GM18498 (cell line): ENCODE measurements around the gene S100P.
"Not testable (repeated sequence)": the region's sequence is repeated elsewhere in the genome, so short reads cannot be mapped to it uniquely, and the experiment has no call there.

Experiments
- ATAC-seq: cut with Tn5 transposase; IDR thresholded peaks from one replicate; pipeline ENCODE4 v1.9.1; 2021; ENCODE audit warnings: mild to moderate bottlenecking, moderate library complexity; ENCODE audit not compliant: unreplicated experiment

The S100P gene

DNA sequence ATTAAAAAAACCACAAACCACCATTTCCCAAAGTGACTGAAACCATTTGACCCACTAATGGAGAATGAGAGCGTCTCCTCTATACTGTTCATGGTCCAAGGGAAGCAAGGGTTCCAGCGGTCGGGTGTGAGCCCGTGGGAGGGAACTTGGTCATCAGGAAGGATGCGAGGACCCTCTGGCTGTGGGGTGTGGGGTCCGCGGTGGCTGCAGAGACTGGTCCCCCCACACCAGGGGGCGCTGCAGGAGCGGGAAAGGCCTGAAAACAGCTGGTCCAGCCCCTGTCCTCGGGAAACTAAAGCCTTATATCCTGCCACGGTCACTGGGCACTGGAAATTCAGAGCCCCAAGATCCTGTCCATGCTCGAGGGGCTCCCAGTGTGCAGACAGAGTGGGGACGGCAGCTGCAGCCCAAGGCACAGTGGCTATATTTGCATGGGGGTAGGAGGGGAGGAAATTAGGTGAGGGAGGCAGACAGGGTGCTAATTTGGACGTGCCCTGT is 26.6 kb downstream of the S100P start:
- peak; percentile 25 for ATAC-seq

DNA sequence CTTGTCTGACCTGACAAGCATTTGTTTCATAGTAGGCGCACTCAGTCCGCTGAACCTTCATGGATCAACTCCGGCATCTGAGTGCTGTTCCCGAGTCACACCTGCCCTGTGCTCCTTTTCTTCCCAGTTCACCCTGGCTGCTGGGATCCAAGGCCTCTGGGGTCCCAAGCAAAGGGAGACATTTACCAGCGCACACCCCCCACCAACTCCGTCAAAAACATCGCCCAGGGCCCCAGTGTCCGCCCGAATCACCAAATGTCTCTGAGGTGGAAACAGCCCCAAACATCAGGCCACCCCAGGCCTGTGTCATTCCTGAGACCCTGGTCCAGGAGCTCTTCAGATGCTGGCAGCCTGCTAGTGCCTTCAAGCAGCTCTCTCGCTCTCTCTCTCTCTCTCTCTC is 27.4 kb downstream of the S100P start:
- no peak for ATAC-seq

DNA sequence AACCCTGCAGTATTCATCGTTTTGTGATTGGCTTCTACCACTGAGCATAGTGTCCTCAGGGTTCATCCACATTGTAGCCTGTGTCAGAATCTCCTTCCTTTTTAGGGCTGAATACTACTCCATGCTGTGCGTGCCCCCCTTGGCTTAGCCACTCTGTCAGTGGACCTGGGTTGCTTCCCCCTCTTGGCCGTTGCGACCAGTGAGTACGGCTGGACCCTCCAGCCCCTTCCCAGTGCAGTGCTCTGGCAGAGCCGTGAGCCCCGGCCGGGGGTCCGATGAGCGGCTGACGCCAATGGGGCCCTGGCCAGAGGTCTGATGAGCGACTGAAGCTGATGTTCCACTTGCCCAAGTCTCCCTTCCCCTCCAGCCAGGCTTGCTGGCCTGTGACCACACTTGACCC is 29.2 kb downstream of the S100P start:
- ATAC-seq, result no peak

DNA sequence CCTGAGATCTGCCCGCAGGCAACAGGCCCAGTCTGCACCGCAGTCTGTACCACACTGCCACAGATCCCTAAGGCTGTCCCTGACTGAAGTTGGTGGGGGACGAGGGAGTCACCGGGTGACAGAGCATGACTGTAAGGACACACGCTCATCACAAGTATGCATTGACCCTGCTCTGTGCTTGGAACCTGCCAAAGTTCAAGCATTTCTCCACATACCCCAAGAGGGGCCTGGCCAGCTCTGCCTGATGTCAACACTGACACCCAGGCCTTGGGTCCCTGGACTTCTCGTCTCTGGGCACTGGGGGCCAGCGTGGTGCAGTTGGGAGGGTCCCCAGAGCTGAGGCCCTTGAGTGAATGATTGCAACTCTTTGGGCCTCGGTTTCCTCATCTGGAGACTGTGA is 30.2 kb downstream of the S100P start:
- ATAC-seq, result no peak

DNA sequence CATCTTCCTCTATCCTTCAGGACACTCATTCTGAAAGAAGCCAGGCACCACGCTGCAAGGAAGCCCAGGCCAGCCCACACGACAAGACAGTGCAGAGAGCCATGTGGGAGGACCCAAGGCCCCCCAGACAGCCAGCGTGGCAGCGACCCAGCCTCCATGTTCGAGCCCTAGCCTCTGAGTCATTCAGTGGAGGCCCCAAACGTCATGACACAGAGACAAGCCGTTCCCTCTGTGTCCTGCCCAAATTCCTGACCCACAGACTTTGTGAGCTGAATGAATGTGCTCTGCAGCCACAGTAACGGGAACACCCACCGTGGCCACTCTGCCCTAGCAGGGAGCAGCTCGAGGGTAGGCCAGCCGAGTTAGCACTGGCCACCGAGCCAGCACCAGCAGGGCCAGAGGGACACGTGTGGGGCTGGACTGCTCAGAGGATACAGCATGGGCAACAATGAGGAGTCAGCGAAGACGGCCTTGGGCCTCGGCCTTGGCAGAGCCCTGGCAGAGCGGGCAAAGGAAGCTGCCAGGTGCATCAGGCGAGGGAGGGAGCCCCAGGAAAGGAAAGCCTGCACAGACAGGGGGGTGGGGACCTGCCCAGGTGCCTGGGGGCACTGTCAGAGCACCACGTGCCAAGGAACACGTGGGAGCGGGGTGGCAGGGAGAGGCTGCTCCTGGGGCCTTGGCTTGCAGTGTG is 30.9 kb downstream of the S100P start:
- no peak for ATAC-seq

DNA sequence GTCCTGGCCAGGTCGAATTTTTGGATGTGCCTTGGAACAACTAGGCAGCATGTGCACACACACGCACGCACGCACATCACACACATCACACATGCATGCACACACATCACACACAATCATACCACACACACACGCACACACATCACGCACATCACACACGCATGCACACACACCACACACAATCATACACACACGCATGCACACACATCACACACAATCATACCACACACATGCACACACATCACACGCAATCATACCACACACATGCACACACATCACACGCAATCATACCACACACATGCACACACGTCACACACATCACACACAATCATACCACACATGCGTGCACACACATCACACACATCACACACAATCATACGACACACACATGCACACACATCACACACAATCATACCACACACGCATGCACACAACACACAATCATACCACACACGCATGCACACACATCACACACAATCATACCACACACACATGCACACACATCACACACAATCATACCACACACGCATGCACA is 31.8 kb downstream of the S100P start:
- not testable (repeated sequence) for ATAC-seq

DNA sequence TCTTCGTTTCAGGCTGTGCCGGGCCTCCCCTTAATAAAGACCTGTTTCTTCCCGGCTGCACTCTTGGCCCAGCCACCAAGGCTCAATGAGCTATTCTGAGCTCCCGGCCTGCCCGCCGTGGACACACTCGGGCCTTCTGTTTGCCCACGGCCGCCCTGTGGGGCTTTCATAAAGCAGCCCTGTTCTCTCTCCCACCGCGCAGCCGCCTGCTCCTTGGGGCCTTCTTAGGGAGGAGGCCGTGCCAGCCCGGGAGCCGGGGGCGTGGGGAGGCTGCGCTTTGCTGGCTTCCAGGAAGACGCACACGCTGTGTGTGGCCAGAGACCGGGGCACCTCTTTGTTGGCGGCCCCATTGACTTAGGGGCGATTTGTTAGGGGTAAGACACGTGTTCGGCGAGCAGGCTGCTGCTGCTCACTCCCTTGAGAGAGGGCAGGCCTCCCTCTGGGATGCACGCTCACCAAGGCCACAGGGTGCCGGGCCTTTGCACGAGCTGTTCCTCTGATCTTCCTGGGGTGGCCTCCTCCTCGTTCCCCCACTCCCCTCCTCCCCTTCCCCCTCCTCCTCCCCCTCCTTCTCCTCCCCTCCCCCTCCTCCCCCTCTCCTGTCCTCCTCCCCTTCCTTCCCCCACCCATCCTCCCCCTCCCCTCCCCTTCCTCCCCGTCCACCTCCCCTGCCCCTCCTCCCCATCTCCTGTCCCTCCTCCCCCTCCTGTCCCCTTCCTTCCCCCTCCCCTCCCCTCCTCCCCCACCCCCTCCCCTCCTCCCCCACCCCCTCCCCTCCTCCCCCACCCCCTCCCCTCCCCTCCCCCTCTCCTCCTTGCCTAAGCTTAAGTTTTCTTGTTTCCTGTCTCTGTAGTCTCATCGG is 33.6 kb downstream of the S100P start:
- no peak for ATAC-seq

DNA sequence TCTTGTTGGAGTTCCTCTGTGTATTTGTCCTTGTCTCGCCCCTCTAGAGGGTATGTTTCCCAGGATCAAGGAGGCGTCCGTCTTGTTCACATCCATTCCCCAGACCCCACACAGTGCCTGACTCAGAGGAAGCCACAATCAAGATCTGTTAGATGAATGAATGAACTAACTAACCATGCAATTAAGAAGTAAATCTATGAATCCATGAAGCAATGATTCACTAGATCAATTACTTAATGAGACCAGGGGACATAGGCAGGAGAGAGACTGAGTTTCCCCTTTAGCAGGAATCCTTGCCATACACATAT is 34.2 kb downstream of the S100P start:
- no peak for ATAC-seq

DNA sequence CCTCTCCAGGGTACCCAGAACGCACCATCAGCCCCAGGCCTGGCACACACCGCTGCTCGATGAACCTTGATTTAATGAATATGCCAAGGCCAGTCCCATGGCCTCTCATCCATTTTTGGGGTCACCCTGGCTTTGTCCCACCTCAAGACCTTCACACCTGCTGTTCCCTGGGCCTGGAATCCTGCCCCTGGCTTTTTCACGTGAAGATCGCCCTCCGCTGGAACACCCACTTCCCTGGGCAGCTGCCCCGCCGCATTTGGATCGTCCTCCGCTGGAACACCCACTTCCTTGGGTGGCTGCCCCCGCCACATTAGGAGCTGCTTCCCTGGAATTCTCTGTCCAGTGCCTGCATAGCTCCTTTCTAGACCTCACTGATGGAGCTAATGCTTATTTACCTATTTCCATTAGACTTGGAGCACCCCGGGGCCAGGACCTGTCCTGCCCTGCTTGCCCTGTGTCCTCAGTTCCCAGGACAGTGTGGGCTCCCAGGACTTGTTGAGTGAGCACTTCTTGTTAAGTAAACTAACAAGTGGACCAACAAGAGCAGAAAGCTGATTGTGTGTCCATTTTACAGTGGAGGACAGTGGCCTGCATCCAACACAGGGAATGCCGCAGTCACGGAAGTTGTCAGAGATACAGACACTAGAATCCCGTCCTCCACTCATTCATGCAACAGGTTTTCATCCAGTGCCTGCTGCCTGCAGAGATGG is 34.8 kb downstream of the S100P start:
- no peak for ATAC-seq

DNA sequence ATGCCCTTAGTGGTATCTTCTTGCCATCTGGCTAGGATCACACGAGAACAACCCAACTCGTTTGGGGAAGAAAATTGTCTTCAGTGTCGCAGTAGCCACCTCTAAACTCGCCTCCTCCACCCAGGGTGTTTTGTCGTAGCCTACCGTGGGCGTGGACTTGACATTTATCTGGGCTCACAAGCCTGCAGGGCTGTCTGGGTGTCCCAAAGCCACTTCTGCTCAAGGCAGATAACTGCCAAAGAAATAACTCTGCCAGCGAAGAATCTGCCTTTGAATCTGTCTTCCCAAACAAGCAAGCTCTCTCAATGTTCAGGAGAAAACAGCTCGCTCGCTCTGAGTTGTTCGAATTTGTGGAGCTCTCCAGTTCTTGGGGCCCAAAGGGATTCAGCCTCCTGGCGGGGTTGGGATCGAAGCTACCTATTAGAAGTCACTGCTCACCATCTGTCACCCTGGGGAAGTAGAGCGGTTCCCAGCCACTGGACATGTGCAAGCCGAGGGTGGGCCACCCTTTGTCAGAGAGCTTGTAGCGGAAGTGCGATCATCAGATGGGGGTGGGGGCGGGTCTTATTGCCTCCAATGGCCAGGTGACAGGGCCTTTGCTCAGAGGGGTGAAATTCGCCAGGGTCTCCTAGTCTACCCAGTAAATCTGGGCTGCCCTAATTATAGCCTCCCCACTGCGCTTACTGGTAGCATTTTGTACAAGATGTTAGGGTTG is 37.1 kb downstream of the S100P start:
- ATAC-seq, result no peak

DNA sequence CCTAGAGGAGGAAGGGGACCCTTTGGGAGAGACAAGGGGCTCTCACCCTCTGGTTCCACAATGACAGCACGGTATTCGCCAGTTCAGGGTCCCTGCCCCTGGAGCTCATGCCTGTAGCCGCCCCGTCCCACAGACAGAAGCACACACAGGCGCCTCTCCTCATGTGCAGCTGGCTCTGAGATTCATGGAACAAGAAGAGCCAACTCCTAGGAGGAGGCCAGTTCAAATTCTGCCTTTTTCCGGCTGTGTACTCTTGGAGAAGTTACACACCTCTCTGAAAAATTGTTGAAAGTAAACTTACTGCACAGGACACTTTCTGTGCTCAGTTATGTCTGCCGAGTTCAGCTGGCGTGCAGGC is 37.6 kb downstream of the S100P start:
- no peak for ATAC-seq

DNA sequence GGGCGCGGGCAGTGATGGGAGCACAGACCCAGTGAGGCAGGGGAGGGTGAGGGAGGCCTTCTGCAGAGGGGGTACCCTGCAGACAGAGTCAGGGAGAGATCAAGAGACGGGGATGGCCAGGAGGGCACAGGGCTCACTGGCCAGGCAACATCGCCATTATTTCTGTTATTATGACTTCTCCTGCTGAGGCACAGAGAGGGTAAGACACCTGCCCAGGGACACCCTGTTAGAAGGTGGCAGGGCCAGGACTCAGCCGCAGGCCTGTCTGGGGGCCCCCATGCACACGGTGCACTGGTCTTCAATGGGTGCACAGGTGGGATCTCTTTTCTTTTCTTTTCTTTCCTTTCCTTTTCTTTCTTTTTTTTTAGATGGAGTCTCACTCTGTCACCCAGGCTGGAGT is 38.1 kb downstream of the S100P start:
- no peak for ATAC-seq

DNA sequence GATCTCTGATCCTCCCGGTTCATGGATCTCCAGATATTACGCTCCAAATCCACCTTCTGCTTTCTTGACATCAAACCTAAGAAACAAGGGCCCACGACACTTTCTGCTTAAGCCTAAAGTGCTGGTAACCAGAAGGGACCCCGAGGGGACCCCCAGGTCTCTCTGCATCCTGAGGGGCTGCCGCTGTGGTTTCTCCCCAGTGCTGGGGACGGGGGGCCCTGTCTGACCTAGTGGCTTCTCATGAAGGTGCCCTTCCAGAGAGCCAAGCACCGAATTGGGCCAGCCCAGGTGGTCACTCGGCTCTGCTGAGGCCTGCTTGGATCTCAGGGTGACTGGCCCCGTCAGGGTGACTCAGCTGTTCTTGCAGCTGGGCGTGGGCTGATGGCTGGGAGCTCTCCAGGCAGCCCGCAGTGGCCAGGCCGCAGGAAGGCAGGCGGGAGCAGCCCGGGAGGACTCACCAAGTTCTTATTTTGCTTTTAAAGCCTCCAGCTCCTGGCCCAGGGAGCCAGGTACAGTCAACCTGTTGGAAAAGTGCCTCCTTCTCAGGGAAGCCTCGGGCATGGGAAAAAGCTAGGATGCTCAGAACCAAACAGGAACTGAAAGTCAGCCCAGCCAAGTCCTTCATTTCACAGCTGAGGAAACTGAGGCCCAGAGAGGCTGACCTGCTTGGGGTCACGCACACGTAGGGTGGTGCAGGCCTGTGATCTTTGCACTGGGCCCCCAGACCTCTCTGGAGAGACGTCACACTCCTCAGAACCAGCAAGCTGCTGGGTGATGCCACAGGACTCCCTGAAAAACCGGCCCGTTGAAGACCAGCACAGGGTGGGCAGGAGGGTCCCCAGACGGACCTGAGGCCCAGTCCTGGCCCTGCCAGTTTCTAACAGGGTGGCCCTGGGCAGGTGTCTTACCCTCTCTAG is 39.0 kb downstream of the S100P start:
- no peak for ATAC-seq

DNA sequence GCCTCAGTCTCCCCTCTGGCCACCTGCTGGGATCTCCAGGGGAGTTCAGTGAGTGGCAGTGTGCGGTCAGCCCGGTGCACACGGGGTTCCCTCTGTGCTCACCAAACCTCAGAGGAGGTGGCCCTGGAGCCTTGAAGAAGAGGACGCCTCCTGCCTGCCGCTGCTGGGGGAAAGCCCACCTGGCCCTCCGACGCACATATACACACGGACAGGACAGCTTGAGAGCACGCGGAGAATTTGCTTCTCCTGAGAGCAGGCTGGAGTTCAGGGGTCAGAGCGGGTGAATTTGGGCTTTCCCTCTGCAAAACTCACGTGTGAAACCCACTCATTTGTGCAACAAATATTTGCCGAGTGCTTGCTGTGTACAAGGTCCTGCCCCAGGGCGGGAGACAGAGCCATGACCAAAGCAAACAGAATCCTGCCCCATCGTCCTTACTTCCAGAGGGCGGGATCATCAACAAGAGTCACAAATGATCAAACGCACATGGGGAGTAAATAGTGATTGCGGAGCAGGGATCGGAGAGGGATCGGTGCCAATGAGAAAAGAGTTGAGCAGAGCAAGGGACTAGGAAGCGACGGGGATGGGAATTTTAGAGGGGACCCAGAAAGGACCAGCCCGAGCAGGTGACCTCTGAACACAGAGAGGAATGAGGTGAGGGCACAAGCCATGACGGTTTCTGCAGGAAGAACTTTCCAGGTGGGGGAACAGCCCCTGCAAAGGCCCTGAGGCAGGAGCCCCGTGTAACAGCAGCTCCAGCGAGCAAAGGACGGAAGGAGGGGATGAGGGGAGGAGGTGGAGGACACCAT is 39.9 kb downstream of the S100P start:
- ATAC-seq, result no peak

DNA sequence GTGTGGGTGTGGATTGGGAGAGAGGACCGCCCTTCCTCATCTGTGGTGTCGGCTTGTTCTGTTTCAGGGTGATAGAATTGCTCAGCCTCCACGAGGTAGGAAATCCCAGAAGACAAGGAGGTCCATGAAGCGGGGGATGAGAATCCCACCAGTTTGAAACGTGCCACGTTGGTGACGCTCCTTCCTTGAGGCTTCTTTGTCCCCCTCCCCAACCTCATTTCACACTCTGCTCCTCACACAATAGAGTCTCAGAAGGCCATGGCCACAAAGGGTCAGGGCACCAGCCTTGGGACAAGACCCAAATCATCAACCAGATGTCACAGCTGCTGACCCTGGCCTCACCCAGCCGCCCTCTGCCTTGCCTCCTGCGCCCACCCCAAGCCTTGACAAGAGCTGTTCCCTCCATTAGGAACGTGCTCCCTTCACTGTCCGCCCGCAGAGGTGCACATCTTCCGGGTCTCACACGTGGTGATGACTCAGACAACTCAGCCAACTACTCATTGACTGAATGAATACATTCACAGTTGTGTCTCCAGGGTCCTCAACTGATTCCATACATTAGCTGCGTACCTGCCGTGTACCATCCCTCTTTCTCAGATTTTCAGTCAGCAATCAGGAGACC is 40.6 kb downstream of the S100P start:
- ATAC-seq, result no peak

DNA sequence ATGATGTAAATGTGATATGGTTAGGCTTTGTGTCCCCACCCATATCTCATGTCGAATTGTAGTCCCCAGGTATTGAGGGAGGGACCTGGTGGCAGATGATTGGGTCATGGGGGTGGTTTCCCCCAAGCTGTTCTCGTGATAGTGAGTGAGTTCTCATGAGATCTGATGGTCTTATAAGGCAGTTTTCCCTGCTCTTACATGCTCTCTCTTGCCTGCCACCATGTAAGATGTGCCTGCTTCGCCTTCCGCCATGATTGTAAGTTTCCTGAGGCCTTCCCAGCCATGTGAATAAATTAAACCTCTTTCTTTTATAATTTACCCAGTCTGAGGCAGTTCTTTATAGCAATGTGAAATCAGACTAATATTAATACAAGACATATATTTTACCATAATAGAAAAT is 46.2 kb downstream of the S100P start:
- ATAC-seq, result no peak

DNA sequence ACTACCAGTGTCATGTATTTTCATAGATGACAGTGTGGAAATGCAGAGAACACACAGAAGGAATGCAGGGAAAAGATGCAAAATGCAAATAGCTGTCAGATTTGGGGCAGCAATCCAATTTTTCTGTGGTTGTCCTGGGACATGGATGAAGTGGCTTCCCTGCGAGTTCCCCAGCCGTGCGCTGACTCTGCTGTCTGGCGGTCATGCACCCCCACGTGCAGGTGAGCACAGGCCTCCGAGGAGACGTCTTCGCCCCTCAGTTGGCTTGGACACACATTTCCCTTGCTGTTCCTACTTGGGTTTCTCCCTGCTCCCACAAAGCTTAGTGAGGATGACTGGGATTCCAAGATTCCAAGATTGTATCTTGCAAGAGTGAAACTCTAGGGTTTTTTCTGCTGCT is 46.7 kb downstream of the S100P start:
- no peak for ATAC-seq

DNA sequence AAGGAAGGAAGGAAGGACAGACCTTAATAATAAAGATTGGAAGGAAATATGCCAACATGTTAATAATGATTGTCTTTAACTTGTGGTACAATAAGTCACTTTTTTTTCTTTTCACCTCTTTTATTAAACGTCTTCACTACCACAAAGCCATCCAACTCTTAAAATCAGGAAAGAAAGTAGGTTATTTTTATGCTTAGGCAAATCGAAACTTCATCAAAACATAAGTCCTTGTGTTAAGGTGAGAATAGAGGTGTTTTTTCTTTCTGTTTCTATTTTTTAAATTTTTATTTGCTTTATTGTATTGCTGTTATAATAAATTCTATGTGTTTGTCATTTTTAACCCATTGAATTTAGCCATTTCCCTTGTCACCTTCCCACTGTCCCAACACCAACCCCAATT is 48.8 kb downstream of the S100P start:
- no peak for ATAC-seq

DNA sequence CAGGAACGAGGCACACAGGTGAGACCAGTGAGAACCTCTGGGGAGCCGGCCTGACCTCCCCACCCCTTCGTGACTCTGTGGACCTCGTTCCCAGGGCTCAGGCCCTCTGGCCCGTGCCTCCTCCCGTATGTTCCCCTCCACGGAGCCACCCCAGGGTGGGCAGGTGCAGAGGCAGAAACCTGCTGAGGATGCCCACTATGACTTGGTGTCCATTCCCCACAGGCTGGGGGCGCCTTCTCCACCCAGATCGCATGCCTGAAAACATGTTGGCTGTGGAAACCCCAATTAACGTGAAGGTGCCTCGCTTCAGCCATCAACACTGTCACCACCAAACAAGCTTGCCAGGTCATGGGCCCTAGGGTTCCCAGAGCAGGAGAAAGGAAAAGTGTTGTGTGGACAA is 49.3 kb downstream of the S100P start:
- ATAC-seq, result no peak
